GM12875 (cell line): Measurements from ENCODE around the gene ZNF684.
"Not testable (repeated sequence)": the region's sequence is repeated elsewhere in the genome, so short reads cannot be mapped to it uniquely, and the experiment has no call there.

Source experiments
- H3K4me3 ChIP-seq: one replicate; pipeline ENCODE4 v1.5.1; 2011; ENCODE audit warnings: low read depth, low read length, control low read depth
- CTCF ChIP-seq: IDR thresholded peaks from 2 replicates; pipeline ENCODE4 v1.5.1; 2011; ENCODE audit warnings: low read depth, mild to moderate bottlenecking, control low read depth, inconsistent platforms, low read length, moderate library complexity, borderline replicate concordance; ENCODE audit not compliant: insufficient read depth

Gene ZNF684

DNA sequence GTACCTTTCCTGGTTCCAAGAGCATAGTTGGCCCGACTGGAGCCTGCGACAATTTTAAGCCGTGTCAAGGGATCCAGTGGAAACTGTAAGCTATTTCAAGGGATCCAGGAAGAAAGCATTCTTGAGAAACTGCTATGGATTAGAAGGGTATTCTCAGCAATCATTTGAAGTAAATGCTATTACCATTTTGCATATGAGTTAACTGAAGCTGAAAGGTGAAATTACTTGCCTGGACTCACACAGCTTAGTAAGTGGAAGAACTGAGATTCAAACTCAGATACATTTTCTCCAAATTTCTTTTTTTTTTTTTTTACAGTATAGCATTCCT lies 589 bp downstream of the ZNF684 start:
- H3K4me3 ChIP-seq = peak overlapping the region; percentile 58
- no peak for TF ChIP-seq CTCF

GRCh38 chr1:40532844-40533424 lies 1.5 kb downstream of the ZNF684 start:
- no peak overlapping the region for H3K4me3 ChIP-seq
- peak; percentile 65 for TF ChIP-seq CTCF

- no peak for TF ChIP-seq CTCF
- H3K4me3 ChIP-seq = no peak overlapping the region
Measured at GRCh38 chr1:40534589-40534988, 3.2 kb downstream of the ZNF684 start.

DNA sequence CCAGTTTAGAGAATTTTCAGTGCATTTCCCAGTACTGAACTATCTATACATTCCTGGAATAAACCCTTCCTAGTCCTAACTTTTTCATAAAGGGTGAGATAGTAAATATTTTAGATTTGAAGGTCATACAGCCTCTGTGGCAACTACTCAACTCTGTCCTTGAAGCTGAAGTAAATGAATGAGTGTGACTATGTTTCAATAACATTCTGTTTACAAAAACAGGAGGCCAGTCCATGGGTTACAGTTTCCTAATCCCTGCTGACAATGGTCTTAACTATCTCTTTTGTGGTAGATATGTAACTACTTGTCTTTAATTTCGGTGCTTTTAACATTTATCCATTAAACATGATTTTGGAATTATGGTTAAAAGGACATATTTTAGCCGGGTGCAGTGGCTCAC lies 4.3 kb downstream of the ZNF684 start:
- TF ChIP-seq CTCF = no peak
- H3K4me3 ChIP-seq = no peak overlapping the region

GRCh38 chr1:40539338-40539737 lies 7.9 kb downstream of the ZNF684 start:
- TF ChIP-seq CTCF = no peak

DNA sequence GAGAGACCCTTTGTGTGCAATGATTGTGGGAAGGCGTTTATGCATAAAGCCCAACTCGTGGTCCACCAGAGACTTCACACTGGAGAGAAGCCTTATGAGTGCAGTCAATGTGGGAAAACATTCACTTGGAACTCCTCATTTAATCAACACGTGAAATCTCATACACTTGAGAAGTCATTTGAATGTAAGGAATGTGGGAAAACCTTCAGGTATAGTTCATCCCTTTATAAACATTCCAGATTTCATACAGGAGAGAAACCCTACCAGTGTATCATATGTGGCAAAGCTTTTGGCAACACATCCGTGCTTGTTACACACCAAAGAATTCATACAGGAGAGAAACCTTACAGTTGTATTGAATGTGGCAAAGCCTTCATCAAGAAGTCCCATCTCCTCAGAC lies 15.5 kb downstream of the ZNF684 start:
- no peak overlapping the region for H3K4me3 ChIP-seq
- no peak for TF ChIP-seq CTCF

More at GRCh38 chr1:40539338-40539737, 7.9 kb downstream of the ZNF684 start:
- no peak overlapping the region for H3K4me3 ChIP-seq

GRCh38 chr1:40553017-40553416 lies 21.6 kb downstream of the ZNF684 start:
- no peak overlapping the region for H3K4me3 ChIP-seq
- no peak for TF ChIP-seq CTCF

GRCh38 chr1:40554807-40555206 lies 23.4 kb downstream of the ZNF684 start:
- not testable (repeated sequence) for H3K4me3 ChIP-seq
